ENCODE data around the gene KMT5C.

Gene KMT5C

DNA sequence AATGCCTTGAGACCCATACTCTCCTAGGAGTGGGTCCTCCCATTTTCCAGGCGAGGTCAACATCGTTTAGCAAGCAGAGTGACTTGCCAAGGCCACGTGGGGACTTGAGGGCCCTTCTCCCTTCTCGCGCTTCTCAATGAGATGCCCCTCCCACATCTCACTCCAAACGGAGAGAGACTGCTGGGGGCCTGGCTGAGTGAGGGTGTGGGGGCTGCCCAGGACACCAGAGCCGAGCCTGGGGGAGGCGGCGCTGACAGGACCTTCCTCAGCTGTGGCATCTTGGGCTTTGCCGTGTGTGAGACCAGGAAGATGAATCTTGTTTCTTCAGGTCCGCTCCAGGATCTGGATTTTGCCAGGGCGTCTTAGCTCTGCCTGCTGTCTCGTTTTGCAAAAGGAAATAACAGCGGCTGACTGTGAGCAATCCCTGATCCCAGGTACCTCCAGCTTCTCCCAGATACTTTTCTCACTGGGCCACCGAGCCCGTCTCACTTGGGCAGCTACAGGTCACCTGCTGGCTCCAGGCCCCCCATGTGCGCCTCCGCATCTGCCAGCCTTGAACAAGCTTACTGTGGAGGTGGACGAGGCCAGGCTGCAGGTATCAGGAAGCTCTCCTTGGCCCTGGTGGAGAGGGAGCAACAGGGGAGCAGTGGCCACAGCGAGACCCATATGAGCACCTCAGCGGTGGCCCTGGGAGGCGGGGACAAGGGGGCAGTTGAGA is 8.8 kb downstream of the KMT5C start:
- DNase-seq, result no peak

DNA sequence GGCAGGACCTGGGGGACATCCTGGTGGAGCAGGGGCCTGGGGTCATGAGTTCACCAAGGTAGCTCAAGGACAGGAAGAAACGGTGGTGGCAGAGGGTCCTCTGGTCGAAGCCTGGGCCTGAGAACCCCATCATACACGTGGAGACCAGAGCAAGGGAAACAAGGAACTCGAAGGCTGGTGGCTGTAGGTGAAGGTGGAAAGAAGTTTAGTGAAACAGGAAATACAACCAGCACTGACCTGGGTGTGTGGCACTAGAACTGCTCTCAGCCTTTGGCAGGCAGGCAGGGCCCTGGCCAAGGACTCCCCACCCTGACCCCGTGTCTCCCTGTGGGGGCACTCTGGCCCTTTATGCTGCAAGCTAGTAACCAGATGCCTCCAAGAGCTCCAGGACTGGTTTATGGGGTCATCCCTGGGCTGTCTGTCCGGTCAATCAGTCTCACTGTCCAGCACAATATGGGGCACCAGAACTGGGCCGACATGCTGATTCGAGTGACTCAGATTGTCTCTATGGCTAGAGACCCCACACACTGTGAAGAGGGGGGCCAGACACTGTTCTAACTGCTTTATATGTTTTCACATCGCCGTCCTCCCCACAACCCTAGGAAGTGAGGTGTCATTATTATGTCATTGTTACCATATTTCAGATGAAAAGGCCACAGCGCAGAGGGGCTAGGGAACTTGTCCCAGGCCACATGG is 11.1 kb downstream of the KMT5C start:
- DNase-seq, result no peak

DNA sequence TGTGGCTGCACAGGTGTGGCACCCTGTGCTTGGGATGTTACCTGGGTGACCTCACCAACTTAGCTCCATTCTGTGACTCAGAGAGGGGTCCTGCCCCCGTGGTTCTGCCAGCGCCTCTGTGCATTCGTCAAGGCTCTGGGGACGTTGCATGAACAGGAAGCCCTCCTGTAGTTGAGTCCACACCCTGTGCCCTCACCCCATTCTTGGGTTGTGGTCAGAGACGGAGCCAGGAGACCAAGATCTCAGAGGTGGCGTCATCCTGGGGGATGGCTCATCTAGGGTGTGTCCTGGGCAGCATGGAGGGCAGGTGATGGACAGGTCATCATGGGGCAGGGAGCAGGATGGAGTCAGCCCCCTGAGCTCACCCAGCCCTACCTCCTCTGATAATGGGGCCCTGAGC is 12.4 kb downstream of the KMT5C start:
- DNase-seq, result no peak

DNA sequence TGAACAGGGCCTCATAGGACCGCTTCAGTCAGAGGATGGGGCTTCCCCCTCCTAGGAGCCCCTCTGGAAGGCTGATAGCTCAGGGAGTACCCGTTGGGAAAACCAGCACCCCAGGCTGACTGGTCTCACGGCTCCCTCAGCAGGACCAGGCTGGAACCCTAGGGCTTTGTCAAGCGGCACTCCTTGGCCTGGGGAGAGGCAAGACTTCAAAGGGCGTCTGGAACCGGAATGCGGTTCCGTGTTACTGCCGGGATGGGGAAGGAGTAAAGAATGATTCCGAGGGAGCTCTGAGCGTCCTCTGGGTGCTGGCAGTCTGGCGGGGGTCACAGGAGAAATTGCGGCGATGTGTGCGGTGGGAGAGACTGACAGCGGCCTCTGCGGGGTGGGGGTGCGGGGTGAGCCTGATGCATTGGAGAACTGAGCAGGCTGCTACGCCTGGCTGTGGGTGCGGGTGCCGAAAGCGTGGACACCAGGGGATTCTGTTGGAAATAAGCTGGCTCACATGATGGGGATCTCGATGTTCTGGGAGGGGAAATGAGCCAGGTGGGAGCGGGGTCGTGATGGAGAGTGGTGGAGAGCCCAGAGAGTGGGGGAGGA is 13.0 kb downstream of the KMT5C start:
- no peak for DNase-seq

DNA sequence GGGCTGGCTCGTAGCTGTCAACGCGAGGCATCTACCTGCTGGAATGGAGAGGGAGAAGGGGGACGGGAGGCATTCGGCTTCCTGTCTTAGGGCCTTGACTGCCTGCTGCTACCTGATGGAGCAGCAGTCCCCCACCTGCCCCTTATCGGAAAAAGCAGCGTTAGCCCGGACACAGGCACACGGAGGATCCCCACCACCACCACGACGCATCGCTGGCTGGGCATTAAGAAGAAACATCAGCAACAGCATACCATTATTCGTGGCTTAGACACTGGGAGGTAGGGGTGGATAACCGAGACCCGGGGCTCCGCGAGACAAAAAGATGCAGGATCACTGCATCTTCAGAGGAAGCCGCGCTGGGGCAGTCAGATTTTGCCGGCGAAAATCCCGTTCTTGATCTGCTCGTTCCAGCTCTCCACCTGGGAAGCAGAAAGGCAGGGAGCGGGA is 13.7 kb downstream of the KMT5C start:
- no peak for DNase-seq

DNA sequence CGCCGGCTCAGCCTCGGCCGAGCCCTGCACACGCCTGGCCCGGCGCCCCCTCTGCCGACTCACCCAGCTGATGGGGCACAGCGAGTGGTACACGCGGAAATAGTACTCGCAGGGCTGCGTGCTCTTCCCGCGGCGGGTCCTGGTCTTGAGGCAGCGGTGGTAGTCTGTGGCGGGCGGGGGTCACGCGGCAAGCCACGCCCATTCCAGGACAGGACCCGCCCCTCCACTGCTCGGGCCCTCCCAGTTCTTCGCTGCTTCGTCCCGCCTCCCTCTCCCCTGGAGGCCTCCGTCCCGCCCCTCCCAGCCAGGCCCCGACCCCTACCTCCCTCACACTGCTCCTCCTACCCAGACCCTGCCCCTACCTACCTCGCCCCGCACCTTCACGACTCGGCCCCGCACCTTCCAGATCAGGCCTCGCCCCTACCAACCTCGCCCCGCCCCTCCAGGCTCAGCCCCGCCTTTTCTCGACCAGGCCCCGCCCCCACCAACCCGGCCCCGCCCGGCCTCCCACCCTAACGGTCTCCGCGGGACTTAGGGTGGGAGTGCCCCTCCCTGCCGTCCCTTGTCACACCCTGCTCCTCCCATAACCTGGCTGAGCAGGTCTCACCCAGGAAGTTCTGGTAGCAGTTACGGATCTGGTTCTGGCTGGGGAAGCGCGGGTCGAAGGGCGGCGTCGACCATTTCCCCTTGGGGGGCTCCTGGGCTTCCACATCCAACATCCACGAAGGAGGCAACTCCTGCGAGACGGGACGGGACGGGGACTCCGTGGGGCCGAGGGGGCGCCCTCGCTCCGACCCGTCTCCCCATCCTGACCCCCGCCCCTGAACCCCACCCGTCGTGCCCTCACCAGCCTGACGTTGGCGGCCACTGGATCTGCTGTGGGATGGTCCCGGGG is 14.4 kb downstream of the KMT5C start:
- no peak for DNase-seq

DNA sequence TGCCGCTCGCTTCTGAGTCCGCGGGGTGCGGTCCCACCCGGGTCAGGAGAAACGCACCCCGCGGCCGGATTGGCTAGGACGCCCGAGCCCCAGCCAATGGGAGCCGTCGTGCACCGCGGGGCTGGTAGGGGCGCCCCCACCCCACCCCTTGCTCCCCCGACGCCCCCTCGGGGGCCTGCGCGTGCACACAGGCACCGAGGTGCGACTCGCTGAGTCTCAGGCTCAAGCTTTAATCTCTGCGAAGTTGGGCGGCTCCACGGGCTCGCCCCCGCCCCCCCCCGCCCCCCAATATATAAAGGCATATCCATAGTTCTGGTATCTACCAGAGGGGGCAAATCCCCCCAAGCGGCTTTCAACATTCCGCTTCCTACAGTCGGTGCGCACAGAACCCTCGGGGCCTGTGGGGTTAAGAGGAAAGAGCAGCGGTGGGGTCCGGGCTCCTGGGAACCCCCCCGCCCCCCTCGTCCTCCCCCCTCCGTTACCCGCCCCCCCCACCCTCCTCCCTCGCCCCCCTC is 15.1 kb downstream of the KMT5C start, which contains the start of gene COX6B2:
Gene COX6B2 (minus strand): TSS at position 22 of the 515 bp plus-strand sequence. CDS start 198 bp downstream, outside the sequence.
- DNase-seq, result no peak

DNA sequence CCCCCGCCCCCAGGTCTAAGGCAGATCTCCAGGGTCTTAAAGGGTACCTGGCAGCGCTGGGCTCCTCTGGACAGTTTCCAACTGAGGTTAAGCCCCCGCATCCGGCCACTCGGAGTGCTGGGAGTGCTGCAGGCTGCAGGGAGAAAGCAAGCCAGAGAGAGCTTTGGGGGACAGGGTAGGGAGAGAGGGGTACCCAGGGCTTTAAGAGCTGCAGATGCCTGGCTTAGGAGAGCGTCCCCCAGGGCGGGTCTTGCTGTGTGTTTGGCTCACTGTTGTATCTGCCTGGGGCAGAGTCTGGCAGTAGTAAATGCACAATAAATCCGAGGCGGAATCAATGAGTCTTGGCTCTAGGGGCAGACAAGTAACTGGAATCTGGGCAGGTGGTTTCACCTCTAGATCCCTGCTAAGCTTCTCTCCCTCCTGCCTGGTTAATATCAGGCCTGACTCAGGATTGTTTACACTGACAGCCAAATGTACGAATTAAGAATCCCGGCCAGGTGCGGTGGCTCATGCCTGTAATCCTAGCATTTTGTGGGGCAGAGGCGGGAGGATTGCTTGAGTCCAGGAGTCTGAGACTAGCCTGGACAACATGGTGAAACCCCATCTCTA is 15.6 kb downstream of the KMT5C start:
- no peak for DNase-seq

DNA sequence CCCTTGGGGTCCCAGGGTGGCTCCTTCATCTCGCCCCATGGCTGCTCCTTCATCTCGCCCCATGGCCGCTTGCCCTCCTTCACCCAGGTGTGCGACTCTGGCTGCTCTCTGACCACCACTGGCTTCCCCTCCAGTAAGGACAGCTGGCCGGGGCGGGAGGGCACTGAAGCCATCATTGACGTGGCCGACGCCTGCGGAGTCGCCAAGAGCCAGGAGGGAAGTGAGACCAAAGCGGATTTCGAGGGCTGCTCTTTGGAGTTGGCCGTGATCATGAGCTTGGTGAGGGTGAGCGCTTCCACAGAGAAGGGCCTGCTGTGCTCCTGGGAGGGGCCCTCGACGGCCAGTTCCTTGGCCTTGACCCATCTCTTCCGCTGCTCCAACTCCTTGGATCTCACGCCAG is 18.8 kb downstream of the KMT5C start:
- no peak for DNase-seq

DNA sequence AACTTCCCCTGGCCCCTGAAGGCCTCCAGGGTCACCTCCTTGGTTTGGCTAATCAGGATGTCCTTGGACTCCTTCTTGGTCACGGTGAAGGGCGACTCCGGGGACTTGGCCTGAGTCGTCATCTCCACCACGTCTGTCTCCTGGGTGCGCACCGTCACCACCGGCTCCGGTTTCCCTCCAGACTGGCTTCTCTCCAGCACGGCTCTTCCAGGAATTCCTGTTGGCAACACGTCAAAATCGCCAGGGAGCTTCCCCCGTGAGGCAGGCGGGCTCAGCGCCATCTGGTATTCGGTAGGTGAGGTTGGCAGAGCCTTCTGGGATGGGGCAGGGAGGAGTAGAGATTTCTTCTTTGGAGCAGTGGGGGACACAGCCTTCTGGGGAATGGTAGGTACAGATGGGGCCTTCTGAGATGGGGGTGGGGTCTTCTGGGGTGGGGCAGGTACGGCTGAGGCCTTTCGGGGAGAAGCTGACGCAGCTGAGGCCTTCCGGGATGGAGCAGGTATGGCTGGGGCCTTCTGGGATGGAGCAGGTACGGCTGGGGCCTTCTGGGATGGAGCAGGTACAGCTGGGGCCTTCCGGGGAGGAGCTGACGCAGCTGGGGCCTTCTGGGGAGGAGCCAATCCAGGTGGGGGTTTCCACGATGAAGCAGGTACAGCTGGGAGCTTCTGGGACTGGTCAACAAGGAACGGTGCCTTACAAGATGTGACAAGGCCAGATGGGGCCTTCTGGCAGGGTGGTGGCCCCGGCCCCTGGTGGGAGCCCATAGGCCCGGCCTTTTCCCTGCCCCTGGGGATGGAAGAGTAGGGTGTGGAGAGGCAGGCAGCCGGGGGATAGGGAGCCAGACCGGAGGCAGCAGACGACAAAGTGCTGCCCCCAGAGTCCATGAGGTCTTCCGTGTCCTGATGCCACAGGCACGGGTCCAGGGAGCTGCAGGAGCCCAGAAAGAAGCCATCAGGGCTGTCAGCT is 19.6 kb downstream of the KMT5C start:
- no peak for DNase-seq

DNA sequence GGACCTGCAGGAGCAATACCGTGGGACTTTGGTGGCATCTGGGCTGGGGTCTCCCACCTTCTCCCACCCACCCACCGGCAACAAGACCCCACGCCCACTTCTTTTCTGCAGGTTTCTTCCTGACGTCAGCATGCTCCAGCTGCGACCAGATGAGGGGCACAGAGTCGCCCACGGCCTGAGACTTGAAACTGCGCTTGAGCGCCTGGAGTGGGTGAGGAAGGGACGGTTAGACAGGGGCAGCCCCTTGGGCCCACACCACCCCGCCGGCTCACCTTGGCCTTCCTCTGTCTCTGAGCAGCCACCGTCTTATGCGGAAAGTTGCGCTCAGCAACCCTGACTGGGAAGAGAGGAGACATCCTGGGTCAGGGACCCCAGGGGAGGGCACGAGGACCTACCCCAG is 21.2 kb downstream of the KMT5C start:
- no peak for DNase-seq

DNA sequence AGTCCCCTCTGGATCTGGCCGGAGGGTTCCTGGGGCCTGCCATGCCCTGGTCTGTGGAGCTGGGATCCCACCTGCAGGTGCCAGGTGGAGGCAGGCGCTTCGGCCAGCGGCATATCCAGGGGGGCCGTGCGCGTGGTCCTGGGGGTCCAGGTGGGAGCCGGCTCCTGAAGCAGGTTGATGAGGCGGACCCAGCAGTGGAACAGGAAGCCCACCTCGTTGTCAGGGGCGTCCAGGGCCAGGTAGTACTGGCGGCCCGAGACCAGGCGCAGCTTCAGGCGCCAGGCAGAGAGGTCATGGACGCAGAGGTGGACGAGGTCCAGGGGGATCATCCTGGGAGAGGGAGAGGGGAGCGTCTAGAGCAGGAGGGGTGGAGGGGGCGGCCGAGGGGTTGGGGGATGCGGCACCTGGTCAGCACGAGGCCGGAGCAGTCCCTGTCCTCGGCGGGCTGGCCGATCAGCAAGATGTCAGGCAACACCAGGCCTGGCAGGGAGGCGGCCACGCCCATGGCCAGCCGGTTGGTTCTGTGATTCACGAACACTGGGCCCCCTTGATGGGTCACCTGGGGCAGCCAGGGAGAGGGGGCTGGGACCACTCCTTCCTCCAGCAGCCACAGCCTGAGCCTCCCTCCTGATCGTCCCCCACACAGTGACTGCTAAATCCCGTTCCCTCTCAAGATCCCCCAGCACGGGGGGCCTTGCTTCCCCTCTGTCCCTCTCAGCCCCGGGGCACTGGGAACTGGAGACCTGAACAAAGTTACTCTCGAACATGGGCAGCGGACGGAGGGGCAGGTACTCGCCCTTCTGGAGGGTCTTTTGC is 22.7 kb downstream of the KMT5C start:
- DNase-seq, result no peak

DNA sequence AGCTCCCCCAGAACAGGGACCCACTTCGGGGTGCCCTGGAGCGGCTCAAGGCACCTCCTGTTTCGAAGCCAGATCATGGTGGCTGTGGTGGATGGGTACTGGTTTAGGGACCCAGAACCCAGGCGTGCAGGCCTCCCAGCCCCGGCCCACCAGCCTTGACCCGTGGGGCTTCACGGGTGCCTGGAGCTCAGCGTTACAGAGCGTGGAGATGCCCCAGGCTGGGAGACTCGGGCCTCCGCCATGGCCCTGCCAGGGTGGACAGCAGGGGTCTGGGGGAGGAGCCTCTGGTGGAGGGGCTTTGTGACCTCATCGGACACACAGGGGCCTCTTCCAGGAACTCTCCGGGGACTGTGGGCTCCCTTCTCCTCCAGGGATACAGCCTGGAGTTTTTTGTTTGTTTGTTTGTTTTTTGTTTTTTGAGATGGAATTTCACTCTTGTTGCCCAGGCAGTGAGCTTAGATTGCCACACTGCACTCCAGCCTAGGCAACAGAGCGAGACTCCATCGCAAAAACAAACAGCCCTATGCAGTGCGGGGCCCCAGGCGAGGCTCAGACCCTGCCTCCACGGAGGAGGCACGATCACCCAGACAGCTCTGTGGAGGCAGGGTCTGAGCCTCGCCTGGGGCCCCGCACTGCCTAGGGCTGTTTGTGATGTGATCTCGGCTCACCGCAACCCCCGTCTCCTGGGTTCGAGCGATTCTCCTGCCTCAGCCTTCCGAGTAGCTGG is 23.5 kb downstream of the KMT5C start, which contains the start of gene GARIN5B:
Gene GARIN5B (minus strand): TSS at position 271 of the 727 bp plus-strand sequence. CDS start 194 bp downstream, at position 77.
- no peak for DNase-seq

DNA sequence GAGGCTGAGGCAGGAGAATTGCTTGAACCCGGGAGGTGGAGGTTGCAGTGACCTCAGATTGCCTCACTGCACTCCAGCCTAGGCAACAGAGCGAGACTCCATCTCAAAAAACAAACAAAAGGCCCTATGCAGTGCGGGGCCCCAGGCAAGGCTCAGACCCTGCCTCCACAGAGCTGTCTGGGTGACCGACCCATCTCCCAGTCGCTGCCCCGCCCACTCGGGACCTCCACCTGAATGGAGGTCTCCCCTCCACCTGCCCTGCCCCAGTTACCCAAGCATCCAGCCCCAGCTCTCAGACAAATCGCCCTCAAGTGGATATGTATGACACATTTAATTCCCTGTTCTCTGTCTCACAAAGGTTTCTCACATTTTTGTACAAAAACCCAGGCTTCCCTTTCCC is 25.6 kb downstream of the KMT5C start:
- no peak for DNase-seq

DNA sequence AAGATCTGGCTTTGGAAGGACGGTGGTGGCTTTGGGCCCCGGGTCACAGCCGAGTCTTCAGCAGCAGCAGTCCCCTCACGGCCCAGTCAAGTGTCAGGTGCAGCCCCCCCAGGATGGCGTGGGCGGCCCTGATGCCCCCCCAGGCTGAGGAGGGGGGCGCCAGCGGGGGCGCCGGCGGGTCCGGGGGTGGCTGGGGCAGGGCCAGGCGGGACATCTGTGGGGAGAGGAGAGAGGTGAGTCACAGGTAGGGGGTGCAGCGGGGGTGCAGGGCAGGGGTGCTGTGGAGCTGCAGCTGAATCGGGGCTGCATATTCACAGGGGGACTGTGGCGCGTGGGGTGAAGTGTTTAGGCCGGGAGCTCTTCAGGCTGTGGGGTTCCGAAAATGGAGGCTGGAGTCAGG is 26.3 kb downstream of the KMT5C start:
- no peak for DNase-seq

DNA sequence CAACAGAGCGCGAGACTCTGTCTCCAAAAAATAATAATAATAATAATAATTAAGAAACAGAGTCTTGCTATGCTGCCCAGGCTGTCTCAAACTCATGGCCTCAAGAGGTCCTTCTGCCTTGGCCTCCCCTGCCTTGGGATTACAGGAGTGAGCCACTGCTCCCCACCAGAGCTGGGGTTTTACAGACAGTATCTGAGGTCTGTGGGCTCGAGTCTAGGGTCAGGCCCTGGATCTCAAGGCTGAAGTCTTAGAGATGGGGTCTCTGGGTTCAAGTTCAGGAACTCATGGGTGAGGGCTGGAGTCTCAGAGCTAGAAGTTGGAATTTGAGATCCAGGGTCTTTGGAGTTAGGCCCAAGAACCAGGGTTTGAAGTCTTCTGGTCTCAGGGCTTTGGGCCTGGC is 27.1 kb downstream of the KMT5C start:
- no peak for DNase-seq

DNA sequence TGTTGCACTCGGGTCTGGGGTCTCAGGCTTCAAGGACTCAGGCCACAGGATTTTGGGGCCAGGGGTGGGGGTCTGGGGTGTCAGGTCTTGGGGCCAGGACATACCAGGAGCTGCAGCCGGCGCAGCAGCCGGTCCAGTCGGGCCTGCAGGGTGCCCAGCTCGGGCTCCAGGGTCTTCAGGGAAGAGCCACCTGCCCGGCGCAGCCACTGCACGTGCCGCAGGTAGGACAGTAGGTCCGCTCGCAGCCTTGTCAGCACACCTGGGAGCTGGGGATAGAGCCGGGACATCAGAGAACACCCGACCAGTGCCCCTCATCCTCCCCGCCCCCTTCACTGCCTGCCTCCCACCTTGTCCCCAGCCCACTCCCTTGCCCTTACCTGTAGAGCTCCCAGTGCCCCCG is 28.4 kb downstream of the KMT5C start:
- no peak for DNase-seq

DNA sequence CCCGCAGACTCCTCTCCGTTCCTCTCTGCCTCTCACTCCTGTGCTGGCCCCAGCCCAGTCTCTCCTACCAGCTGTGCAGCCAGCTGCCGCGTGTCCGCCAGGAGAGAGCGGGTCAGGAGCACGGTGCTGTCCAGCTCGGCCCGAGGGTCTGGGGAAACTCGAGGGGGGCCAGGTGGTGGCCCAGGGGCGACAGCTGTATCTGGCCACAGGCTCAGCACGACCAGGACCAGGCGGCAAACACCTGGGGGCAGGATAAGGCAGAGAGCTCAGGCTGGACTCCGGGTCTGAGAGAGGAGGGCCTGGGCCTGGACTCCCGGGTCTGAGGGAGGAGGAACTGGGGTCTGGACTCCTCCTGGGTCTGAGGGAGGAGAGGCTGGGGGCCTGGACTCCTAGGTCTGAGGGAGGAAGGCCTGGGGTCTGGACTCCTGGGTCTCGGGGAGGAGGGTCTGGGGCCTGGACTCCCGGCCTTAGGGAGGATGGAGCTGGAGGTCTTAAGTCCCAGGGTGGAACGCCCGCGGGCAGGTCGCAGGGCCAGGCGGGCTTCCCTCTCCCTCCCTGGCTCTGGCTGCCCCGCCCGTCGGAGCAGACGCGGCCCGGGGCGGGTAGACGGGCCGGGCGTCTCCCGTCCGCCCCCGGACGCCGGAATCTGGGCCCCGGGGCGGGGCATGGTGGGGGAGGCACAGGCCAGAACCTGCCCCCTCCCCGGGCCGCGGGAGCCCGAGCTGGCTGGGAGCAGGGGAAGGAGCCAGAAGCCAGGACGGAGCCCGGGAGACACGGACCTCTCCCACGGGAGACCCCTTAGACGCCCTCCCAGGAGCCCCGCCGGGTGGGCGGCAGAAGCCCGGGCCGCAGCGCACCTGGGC is 29.3 kb downstream of the KMT5C start:
- no peak for DNase-seq

Data from NK-92 treated with Interleukin-12 subunit alpha and Interleukin-12 subunit beta, amount 100 ng/mL, for 24 hours (cell line).